GM21723 (cell line): ENCODE data around the gene SPSB1.

Experiments used
- ATAC-seq: cut with Tn5 transposase; IDR thresholded peaks from one replicate; pipeline ENCODE4 v1.9.1; 2021; ENCODE audit warnings: mild to moderate bottlenecking, moderate library complexity; ENCODE audit not compliant: unreplicated experiment

SPSB1 gene

GRCh38 chr1:9292361-9293240, at the start of gene SPSB1:
Gene SPSB1, plus strand, starts transcription at chr1:9292894. Its CDS starts 62,998 bp downstream, at chr1:9355892.
- ATAC-seq = no peak

- no peak for ATAC-seq
Measured at GRCh38 chr1:9243066-9243739, 49.5 kb upstream of the SPSB1 start.

- ATAC-seq = no peak
Measured at GRCh38 chr1:9244501-9245229, 48.0 kb upstream of the SPSB1 start.

- no peak for ATAC-seq
Measured at GRCh38 chr1:9245230-9245619, 47.5 kb upstream of the SPSB1 start.

- ATAC-seq = no peak
Measured at GRCh38 chr1:9245661-9246060, 47.0 kb upstream of the SPSB1 start.

- ATAC-seq = no peak
Measured at GRCh38 chr1:9246215-9246614, 46.5 kb upstream of the SPSB1 start.

- ATAC-seq = no peak
Measured at GRCh38 chr1:9246841-9247785, 45.6 kb upstream of the SPSB1 start.

- no peak for ATAC-seq
Measured at GRCh38 chr1:9247894-9248293, 44.8 kb upstream of the SPSB1 start.

GRCh38 chr1:9248341-9249262, 44.1 kb upstream of the SPSB1 start:
- no peak for ATAC-seq

GRCh38 chr1:9249263-9249533, 43.5 kb upstream of the SPSB1 start:
- no peak for ATAC-seq

GRCh38 chr1:9249534-9250410, 42.9 kb upstream of the SPSB1 start:
- no peak for ATAC-seq

- ATAC-seq = no peak
Measured at GRCh38 chr1:9250411-9251381, 42.0 kb upstream of the SPSB1 start.

GRCh38 chr1:9251501-9251900, 41.2 kb upstream of the SPSB1 start:
- no peak for ATAC-seq

- ATAC-seq = no peak
Measured at GRCh38 chr1:9253004-9253403, 39.7 kb upstream of the SPSB1 start.

- ATAC-seq = no peak
Measured at GRCh38 chr1:9253453-9254105, 39.1 kb upstream of the SPSB1 start.

GRCh38 chr1:9256332-9256731, 36.4 kb upstream of the SPSB1 start:
- no peak for ATAC-seq

GRCh38 chr1:9257851-9258250, 34.8 kb upstream of the SPSB1 start:
- no peak for ATAC-seq
